ENCODE results near the gene XPNPEP2.

DNA sequence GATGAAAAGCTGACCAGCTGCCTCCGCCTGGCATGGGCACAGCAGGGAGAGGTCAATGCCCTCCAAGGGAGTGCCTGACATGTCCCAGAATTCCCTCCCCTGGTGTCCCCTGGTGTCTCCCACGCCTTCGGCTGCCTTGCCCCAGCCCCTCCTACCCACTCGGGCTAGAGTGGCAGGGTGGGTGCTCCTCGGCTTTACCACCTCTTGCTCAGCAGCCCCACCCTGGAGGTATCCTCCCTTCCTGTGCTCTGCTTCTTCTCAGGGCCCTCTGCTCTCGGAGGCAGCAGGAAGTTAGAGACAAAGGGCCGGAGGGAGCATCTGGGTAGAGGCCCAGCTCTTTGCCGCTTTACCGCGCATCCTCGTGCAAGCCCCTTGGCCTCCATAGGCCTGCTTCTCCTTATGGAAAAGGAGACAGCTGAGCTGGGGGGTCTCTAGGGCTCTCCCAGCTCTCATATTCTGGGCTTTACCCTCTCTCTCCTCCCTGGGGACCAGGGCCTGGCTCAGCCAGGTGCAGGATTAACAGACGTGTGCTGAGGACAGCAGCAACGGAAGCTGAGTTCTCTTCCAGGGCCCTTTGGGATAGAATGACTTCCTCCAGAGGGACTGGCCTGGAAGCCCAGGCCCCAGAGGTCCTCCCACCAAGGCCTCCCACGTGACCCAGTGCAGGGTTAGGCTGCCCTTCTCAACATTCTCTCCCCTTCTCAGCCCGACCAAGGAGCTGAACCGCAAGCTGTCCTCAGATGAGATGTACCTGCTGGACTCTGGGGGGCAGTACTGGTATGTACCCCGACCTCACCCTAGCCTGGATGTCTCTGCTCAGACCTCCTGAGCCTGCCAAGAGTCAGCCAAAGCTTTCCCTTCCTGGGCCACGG, 17.2 kb downstream of the XPNPEP2 start:
- TF ChIP-seq RORB (CRISPR knock-in tag; IDR thresholded peaks at IDR 0.05) (no peak), CREB1 (CRISPR knock-in tag; IDR thresholded peaks at IDR 0.05) (no peak), FOXP4 (CRISPR knock-in tag; IDR thresholded peaks at IDR 0.05) (no peak)
- TF ChIP-seq, protein P1, sequence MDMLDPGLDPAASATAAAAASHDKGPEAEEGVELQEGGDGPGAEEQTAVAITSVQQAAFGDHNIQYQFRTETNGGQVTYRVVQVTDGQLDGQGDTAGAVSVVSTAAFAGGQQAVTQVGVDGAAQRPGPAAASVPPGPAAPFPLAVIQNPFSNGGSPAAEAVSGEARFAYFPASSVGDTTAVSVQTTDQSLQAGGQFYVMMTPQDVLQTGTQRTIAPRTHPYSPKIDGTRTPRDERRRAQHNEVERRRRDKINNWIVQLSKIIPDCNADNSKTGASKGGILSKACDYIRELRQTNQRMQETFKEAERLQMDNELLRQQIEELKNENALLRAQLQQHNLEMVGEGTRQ (CRISPR knock-in tag; IDR thresholded peaks at IDR 0.05) = peak; percentile 82
